ENCODE data around the gene UBE2E2.

- no peak for TF ChIP-seq CTCF (conservative IDR thresholded peaks at IDR 0.05 in 1 of 2, IDR thresholded peaks at IDR 0.05 in 1 of 2; ENCODE audit: extremely low read depth in 1 of 2, insufficient read depth in 1 of 2, low read depth in 1 of 2, low read length in 2 of 2)
- TF ChIP-seq EZH2 (IDR thresholded peaks at IDR 0.05; ENCODE audit: borderline replicate concordance, low read length), result no peak
Measured at GRCh38 chr3:23356169-23356568, 153.0 kb downstream of the UBE2E2 start.
